OCI-LY7 (cell line): Measurements from ENCODE around the gene PRAMEF20.

Experiments
- EZH2phosphoT487 ChIP-seq: fragments of 200-600 bp; sonication (generic); IDR thresholded peaks from 2 replicates; pipeline ENCODE4 v1.6.1; 2018; ENCODE audit warnings: low read depth, borderline replicate concordance, mild to moderate bottlenecking, mixed run types, antibody characterized with exemption, low read length, moderate library complexity, mixed read lengths
- TF ChIP-seq, protein P1 (sequence below): fragments of 200-600 bp; sonication (generic); conservative IDR thresholded peaks from 2 replicates; pipeline ENCODE4 v1.5.1; 2014; ENCODE audit warnings: mild to moderate bottlenecking, antibody characterized with exemption, low read length, moderate library complexity, mixed read lengths

- TF ChIP-seq, protein P1, sequence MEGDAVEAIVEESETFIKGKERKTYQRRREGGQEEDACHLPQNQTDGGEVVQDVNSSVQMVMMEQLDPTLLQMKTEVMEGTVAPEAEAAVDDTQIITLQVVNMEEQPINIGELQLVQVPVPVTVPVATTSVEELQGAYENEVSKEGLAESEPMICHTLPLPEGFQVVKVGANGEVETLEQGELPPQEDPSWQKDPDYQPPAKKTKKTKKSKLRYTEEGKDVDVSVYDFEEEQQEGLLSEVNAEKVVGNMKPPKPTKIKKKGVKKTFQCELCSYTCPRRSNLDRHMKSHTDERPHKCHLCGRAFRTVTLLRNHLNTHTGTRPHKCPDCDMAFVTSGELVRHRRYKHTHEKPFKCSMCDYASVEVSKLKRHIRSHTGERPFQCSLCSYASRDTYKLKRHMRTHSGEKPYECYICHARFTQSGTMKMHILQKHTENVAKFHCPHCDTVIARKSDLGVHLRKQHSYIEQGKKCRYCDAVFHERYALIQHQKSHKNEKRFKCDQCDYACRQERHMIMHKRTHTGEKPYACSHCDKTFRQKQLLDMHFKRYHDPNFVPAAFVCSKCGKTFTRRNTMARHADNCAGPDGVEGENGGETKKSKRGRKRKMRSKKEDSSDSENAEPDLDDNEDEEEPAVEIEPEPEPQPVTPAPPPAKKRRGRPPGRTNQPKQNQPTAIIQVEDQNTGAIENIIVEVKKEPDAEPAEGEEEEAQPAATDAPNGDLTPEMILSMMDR, result no peak
- no peak for TF ChIP-seq EZH2phosphoT487
Observed at GRCh38 chr1:13407811-13408210, 2.4 kb upstream of the PRAMEF20 start.
